HepG2 (cell line): Measurements from ENCODE around the gene KIAA0232. TPM values are rescaled to one million over a fixed set of nuclear protein-coding genes. Genes with fewer than 3 reads are reported as not detected.

Source experiments
- CBFB ChIP-seq: sonication (generic); formaldehyde crosslinking; IDR thresholded peaks from 2 replicates; pipeline ENCODE4 v1.4.0; 2020; ENCODE audit warnings: missing genetic modification reagents
- CENPX ChIP-seq: sonication (generic); formaldehyde crosslinking; IDR thresholded peaks from 2 replicates; pipeline ENCODE4 v1.9.0; 2021; ENCODE audit warnings: mild to moderate bottlenecking, missing genetic modification reagents, moderate library complexity
- CREM ChIP-seq, 2 experiments: sonication (generic) in 1 of 2; formaldehyde crosslinking in 1 of 2; IDR thresholded peaks; 2 replicates each; pipeline versions ENCODE4 v1.4.0 to v1.6.1; 2016 to 2020; ENCODE audit warnings: antibody characterized with exemption in 1 of 2, mild to moderate bottlenecking in 1 of 2, missing genetic modification reagents in 1 of 2
- GTF2F1 ChIP-seq: fragments of 150-350 bp; IDR thresholded peaks from 2 replicates; pipeline ENCODE4 v1.6.1; 2014; ENCODE audit warnings: low read length
- HNRNPUL1 ChIP-seq: fragments of 200-400 bp; formaldehyde crosslinking; IDR thresholded peaks from 2 replicates; pipeline ENCODE4 v1.6.1; 2017; ENCODE audit warnings: low read depth, mild to moderate bottlenecking, low read length, moderate library complexity
- KLF11 ChIP-seq: IDR thresholded peaks from 2 replicates; pipeline ENCODE4 v1.6.1; 2016; ENCODE audit warnings: missing compliant biosample characterization
- MED1 ChIP-seq: sonication (generic); formaldehyde crosslinking; IDR thresholded peaks from 2 replicates; pipeline ENCODE4 v1.4.0; 2020; ENCODE audit warnings: missing genetic modification reagents
- NR2F1 ChIP-seq, 2 experiments: fragments of 450-650 bp in 1 of 2; formaldehyde crosslinking in 1 of 2; IDR thresholded peaks; 2 replicates each; pipeline versions ENCODE4 v1.5.0 to v1.6.1; 2016 to 2020; ENCODE audit warnings: mild to moderate bottlenecking in 1 of 2, missing compliant biosample characterization in 1 of 2, missing genetic modification reagents in 1 of 2, moderate library complexity in 1 of 2
- ONECUT2 ChIP-seq: sonication (generic); formaldehyde crosslinking; IDR thresholded peaks from 2 replicates; pipeline ENCODE4 v1.4.0; 2020; ENCODE audit warnings: missing genetic modification reagents
- PHF21A ChIP-seq: sonication (generic); formaldehyde crosslinking; IDR thresholded peaks from 2 replicates; pipeline ENCODE4 v1.5.0; 2020; ENCODE audit warnings: mild to moderate bottlenecking, missing genetic modification reagents
- PTBP1 ChIP-seq: fragments of 200-400 bp; formaldehyde crosslinking; IDR thresholded peaks from 2 replicates; pipeline ENCODE4 v1.6.1; 2018; ENCODE audit warnings: low read length, low read depth; ENCODE audit not compliant: poor library complexity, severe bottlenecking
- SAP130 ChIP-seq: IDR thresholded peaks from 2 replicates; pipeline ENCODE4 v1.6.1; 2016; ENCODE audit warnings: low read depth
- SOX5 ChIP-seq: IDR thresholded peaks from 2 replicates; pipeline ENCODE4 v1.6.1; 2016; ENCODE audit warnings: borderline replicate concordance
- XBP1 ChIP-seq: sonication (generic); formaldehyde crosslinking; IDR thresholded peaks from 2 replicates; pipeline ENCODE4 v1.5.0; 2020; ENCODE audit warnings: missing genetic modification reagents
- ZFY ChIP-seq: sonication (generic); formaldehyde crosslinking; IDR thresholded peaks from 2 replicates; pipeline ENCODE4 v1.4.0; 2020; ENCODE audit warnings: missing genetic modification reagents
- ZMAT3 ChIP-seq: sonication (generic); formaldehyde crosslinking; conservative IDR thresholded peaks from 2 replicates; pipeline ENCODE4 v1.7.0; 2021; ENCODE audit warnings: missing genetic modification reagents
- ZMYM3 ChIP-seq: sonication (generic); formaldehyde crosslinking; IDR thresholded peaks from 2 replicates; pipeline ENCODE4 v1.5.1; 2020; ENCODE audit warnings: mild to moderate bottlenecking, missing genetic modification reagents
- ZMYM4 ChIP-seq: sonication (generic); formaldehyde crosslinking; IDR thresholded peaks from 2 replicates; pipeline ENCODE4 v1.8.1; 2023; ENCODE audit warnings: mild to moderate bottlenecking, missing genetic modification reagents
- ZNF331 ChIP-seq: sonication (generic); formaldehyde crosslinking; IDR thresholded peaks from 2 replicates; pipeline ENCODE4 v1.4.0; 2020; ENCODE audit warnings: missing genetic modification reagents
- ZNF563 ChIP-seq: sonication (generic); formaldehyde crosslinking; IDR thresholded peaks from 2 replicates; pipeline ENCODE4 v1.8.0; 2022; ENCODE audit warnings: mild to moderate bottlenecking, moderate library complexity, missing genetic modification reagents
- ZNF567 ChIP-seq: sonication (generic); formaldehyde crosslinking; IDR thresholded peaks from 2 replicates; pipeline ENCODE4 v1.8.1; 2023; ENCODE audit warnings: mild to moderate bottlenecking, missing genetic modification reagents, borderline replicate concordance
- ZNF788 ChIP-seq: sonication (generic); formaldehyde crosslinking; IDR thresholded peaks from 2 replicates; pipeline ENCODE4 v1.5.0; 2020; ENCODE audit warnings: mild to moderate bottlenecking, missing genetic modification reagents, borderline replicate concordance
- polyA plus RNA-seq, 8 experiments: library from polyadenylated mRNA; depleted of rRNA in 3 of 8; stranded (reverse) in 7 of 8; unstranded in 1 of 8; fragments of >200 nt; fragmentation: Illumina TruSeq in 4 of 8; extraction: Trizol in 4 of 8; gene quantifications; 2 replicates each; pipeline versions ENCODE4 v1.2.1 to v1.2.3, GENCODE V29; 2011 to 2016; ENCODE audit warnings: low read depth in 4 of 8, missing spikeins in 1 of 8, mixed read lengths in 1 of 8; ENCODE audit not compliant: insufficient read depth in 1 of 8
- total RNA-seq, 5 experiments: library from RNA; depleted of rRNA; stranded (reverse); fragments of >200 nt; fragmentation: Illumina TruSeq; extraction: Trizol; gene quantifications; 2 replicates each; pipeline ENCODE4 v1.2.3, GENCODE V29; 2016; ENCODE audit warnings: low read depth in 1 of 5
- TF ChIP-seq, protein P1 (sequence below): IDR thresholded peaks from 2 replicates; pipeline ENCODE4 v1.6.1; 2018; ENCODE audit warnings: missing genetic modification reagents, mild to moderate bottlenecking, missing compliant biosample characterization
- TF ChIP-seq, protein P2 (sequence below), 2 experiments: sonication (generic) in 1 of 2; formaldehyde crosslinking in 1 of 2; IDR thresholded peaks; 2 replicates each; pipeline versions ENCODE4 v1.5.1 to v1.6.1; 2011 to 2020; ENCODE audit warnings: borderline replicate concordance in 1 of 2, low read depth in 1 of 2, low read length in 1 of 2, mild to moderate bottlenecking in 1 of 2, missing genetic modification reagents in 1 of 2, moderate library complexity in 1 of 2
- TF ChIP-seq, protein P3 (sequence below): sonication (generic); formaldehyde crosslinking; IDR thresholded peaks from 2 replicates; pipeline ENCODE4 v1.8.0; 2022; ENCODE audit warnings: low read depth, missing genetic modification reagents

KIAA0232 gene
- total and polyA plus RNA-seq, 2 of the 13 experiments (the other 11 are each of a cell fraction or from before 2014, with no cell fraction given), result 7.8 to 17.1 TPM

DNA sequence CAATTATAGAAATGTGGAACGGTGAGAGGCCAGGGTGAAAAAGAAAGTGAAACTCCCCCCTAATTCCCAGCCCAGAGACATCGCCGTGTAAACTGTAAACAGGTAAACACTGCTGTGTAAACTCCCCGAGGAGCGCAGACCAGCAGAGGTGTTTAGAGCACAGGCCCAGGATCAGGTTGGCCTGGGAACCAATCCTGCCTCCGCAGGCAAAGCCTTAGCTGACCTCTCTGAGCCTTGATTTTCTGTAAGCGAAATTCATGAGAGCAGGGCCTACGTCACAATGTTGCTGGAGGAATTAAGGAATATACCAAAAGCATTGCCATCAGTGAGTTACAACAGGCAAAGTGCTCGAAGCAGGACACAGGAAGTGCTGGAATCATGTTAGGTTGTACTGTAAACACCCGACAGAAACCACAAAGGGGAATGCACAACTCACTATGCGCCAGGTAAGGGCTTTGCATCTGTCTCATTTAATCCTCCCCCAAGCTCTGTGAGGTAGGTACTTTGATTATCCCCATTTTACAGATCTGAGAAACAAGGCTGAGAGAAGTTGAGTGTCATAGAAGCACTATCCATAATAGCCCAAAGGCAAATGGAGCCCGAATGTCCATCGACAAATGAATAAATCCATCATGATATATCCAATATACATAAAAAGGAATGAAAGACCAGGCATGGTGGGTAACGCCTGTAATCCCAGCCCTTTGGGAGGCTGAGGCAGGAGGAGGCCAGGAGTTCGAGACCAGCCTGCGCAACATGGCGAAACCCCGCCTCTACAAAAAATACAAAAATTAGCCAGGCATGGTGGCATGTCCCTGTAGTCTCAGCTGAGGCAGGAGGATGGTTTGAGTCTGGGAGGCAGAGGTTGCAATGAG, 30.7 kb upstream of the KIAA0232 start (continued):
- TF ChIP-seq, protein P1, sequence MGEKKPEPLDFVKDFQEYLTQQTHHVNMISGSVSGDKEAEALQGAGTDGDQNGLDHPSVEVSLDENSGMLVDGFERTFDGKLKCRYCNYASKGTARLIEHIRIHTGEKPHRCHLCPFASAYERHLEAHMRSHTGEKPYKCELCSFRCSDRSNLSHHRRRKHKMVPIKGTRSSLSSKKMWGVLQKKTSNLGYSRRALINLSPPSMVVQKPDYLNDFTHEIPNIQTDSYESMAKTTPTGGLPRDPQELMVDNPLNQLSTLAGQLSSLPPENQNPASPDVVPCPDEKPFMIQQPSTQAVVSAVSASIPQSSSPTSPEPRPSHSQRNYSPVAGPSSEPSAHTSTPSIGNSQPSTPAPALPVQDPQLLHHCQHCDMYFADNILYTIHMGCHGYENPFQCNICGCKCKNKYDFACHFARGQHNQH (CRISPR knock-in tag), result peak; percentile 12; the same call in 1 of the 2 replicates
- TF ChIP-seq ZNF331 (CRISPR knock-in tag) (peak; percentile 35; the same call in 1 of the 2 replicates), SOX5 (peak; percentile 6; the same call in 1 of the 2 replicates), MED1 (peak; percentile 44), PHF21A (CRISPR knock-in tag) (0 out of 2 replicates have a peak, but pooled peaks have one; percentile 47), CBFB (CRISPR knock-in tag) (peak; percentile 69), CREM (IDR thresholded peaks at IDR 0.05) (peak; percentile 42; the same call in 1 of the 2 replicates), CREM (CRISPR knock-in tag; IDR thresholded peaks at IDR 0.05) (no peak), KLF11 (CRISPR knock-in tag) (no peak), ONECUT2 (CRISPR knock-in tag) (no peak), ZMYM4 (CRISPR knock-in tag) (no peak), CENPX (CRISPR knock-in tag) (no peak), HNRNPUL1 (no peak), GTF2F1 (no peak), ZNF788 (CRISPR knock-in tag) (peak; percentile 54; the same call in 1 of the 2 replicates), ZMYM3 (CRISPR knock-in tag) (peak; percentile 22; the same call in 1 of the 2 replicates), ZMAT3 (CRISPR knock-in tag) (no peak), ZNF567 (CRISPR knock-in tag) (no peak), PTBP1 (no peak), ZNF563 (CRISPR knock-in tag) (no peak), NR2F1 (CRISPR knock-in tag; IDR thresholded peaks at IDR 0.05) (0 out of 4 replicates have a peak, but pooled peaks of 1 of the 2 experiments have one; percentile 27), SAP130 (peak; percentile 72), XBP1 (CRISPR knock-in tag) (no peak), ZFY (CRISPR knock-in tag) (peak; percentile 34; the same call in 1 of the 2 replicates)
- TF ChIP-seq, protein P2, sequence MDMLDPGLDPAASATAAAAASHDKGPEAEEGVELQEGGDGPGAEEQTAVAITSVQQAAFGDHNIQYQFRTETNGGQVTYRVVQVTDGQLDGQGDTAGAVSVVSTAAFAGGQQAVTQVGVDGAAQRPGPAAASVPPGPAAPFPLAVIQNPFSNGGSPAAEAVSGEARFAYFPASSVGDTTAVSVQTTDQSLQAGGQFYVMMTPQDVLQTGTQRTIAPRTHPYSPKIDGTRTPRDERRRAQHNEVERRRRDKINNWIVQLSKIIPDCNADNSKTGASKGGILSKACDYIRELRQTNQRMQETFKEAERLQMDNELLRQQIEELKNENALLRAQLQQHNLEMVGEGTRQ (IDR thresholded peaks at IDR 0.05; ENCODE audit: low read depth, low read length), result no peak
- TF ChIP-seq, protein P2 (CRISPR knock-in tag; IDR thresholded peaks at IDR 0.05; ENCODE audit: borderline replicate concordance), result no peak
- TF ChIP-seq, protein P3, sequence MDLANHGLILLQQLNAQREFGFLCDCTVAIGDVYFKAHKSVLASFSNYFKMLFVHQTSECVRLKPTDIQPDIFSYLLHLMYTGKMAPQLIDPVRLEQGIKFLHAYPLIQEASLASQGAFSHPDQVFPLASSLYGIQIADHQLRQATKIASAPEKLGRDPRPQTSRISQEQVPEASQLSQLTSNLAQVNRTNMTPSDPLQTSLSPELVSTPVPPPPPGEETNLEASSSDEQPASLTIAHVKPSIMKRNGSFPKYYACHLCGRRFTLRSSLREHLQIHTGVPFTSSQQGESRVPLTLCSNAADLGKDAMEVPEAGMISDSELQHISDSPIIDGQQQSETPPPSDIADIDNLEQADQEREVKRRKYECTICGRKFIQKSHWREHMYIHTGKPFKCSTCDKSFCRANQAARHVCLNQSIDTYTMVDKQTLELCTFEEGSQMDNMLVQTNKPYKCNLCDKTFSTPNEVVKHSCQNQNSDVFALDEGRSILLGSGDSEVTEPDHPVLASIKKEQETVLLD (CRISPR knock-in tag), result no peak
